ENCODE data around the gene TUT4. TPM values are rescaled to one million over a fixed set of nuclear protein-coding genes. Genes with fewer than 3 reads are reported as not detected.
"Not testable (repeated sequence)": the region's sequence is repeated elsewhere in the genome, so short reads cannot be mapped to it uniquely, and the experiment has no call there.

TUT4 gene
- polyA plus RNA-seq, 6 donors from 2014 or later, result 35.7 to 47.9 (median 38.8) TPM

DNA sequence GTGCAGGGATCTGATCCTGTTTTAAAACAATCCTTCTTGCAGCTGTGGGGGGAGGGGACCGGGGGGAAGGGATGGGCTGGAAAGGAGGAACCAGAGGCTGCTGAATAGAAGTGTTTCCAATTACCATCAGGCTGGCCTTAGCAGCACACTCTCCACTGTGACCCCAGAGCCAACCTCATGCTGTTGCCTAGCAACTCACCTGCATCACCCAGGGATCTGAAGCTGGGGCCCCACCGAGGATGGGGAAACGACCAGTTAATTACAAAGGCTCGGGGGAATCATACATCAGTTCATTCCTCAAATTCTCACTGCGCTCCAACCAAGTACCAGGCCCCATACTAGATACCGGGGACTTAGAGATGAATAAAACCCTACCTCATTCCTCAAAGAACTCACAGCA lies 37.4 kb upstream of the TUT4 start:
- Mint-ChIP-seq H3K27me3 (no peaks in the 10 kb centered on the region), H3K4me3 (peak overlapping the region in 1 of 8 donors; percentile 12), H3K4me1 (peaks cover 22 to 52% (median 29%) of the 10 kb centered on the region in 3 donors), H3K36me3 (no peaks in the 10 kb centered on the region), H3K27ac (peak overlapping the region in 2 of 6 donors; percentile 41 to 56), H3K9me3 (no peaks in the 10 kb centered on the region)
- DNase-seq (no peak), ATAC-seq (ENCODE audit: low read depth in 2 of 2) (no peak)

DNA sequence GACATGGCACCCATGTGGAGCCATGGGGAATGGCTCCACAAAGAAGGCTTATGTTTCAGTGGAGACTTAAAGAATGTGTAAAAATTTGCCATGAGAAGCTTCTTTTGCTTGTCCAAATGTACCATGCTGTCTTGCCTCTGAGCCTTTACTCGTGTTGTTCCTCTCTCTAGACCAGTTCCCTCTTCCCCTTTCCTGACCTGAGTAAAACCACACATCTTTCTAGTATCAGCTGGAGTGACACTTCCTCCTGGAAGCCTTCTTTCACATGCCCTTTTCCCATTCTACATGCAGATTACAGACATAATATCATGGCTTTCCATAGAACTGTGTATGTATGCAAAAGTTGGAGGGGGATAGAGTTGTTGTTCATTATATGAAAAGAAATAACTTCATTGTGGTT lies 35.6 kb upstream of the TUT4 start:
- peak; percentile 40 to 43 for ATAC-seq (ENCODE audit: low read depth in 2 of 2)

DNA sequence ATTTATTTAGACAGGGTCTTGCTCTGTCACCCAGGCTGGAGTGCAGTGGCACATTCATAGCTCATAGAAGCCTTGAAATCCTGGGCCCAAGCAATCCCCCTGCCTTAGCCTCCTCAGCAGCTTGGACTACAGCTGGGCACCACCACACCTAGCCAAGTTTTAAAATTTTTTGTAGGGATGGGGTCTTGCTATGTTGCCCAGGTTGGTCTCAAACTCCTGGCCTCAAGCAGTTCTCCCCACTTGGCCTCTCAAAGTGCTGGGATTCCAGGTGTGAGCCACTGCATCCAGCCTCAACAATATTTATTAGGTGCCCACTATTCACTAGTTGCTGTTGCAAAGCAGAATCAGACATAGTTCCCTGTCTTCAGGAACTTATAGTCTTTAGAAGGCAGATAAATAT lies 35.1 kb upstream of the TUT4 start:
- Mint-ChIP-seq H3K9me3 (no peaks in the 10 kb centered on the region), H3K36me3 (no peaks in the 10 kb centered on the region), H3K4me3 (no peak overlapping the region), H3K4me1 (peaks cover 19 to 37% (median 21%) of the 10 kb centered on the region in 3 donors), H3K27ac (no peak overlapping the region), H3K27me3 (no peaks in the 10 kb centered on the region)
- DNase-seq (no peak), ATAC-seq (ENCODE audit: low read depth in 2 of 2) (no peak)

More for the DNA sequence above, 35.6 kb upstream of the TUT4 start:
- H3K27ac Mint-ChIP-seq, result no peak overlapping the region
- H3K4me1 Mint-ChIP-seq, result peaks cover 24 to 41% (median 25%) of the 10 kb centered on the region in 3 donors
- no peaks in the 10 kb centered on the region for H3K27me3 Mint-ChIP-seq
- DNase-seq, result no peak
- no peak overlapping the region for H3K4me3 Mint-ChIP-seq
- no peaks in the 10 kb centered on the region for H3K9me3 Mint-ChIP-seq
- H3K36me3 Mint-ChIP-seq, result no peaks in the 10 kb centered on the region

- no peaks in the 10 kb centered on the region for H3K9me3 Mint-ChIP-seq
- DNase-seq (no peak), ATAC-seq (ENCODE audit: low read depth in 2 of 2) (no peak)
- no peak overlapping the region for H3K27ac Mint-ChIP-seq
- peaks cover 11 to 29% (median 14%) of the 10 kb centered on the region in 3 donors for H3K4me1 Mint-ChIP-seq
- no peaks in the 10 kb centered on the region for H3K36me3 Mint-ChIP-seq
- no peaks in the 10 kb centered on the region for H3K27me3 Mint-ChIP-seq
- H3K4me3 Mint-ChIP-seq, result no peak overlapping the region
Observed at GRCh38 chr1:52585474-52585873, 32.6 kb upstream of the TUT4 start.

DNA sequence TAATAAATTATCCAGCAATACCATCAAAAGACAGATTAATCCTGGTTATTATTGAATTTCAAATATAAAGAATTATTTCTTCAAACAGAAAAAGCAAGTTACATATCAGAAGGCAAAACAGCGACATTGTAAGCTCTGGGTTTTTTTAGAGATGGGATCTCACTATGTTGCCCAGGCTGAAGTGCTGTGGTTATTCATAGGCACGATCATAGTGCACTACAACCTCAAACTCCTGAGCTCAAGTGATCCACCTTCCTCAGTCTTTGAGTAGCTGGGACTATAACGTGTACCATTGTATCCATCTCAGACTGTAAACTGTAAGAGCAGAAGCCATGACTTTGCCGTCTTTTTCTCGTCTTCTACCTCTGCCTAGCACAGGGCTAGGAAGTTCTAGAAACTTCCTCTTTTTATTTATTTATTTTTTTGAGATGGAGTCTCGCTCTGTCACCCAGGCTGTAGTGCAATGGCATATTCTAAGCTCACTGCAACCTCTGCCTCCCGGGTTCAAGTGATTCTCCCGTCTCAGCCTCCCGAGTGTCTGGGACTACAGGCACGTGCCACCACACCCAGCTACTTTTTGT lies 29.3 kb upstream of the TUT4 start:
- Mint-ChIP-seq H3K27me3 (no peaks in the 10 kb centered on the region), H3K9me3 (peaks cover 0 to 5% (median 0%) of the 10 kb centered on the region in 7 donors), H3K4me1 (peaks cover 12 to 15% (median 12%) of the 10 kb centered on the region in 3 donors), H3K27ac (no peak overlapping the region), H3K36me3 (peaks cover 0 to 4% of the 10 kb centered on the region in 2 donors), H3K4me3 (no peak overlapping the region)
- DNase-seq, result no peak
- ATAC-seq (ENCODE audit: low read depth in 2 of 2), result peak; percentile 52 to 58

GRCh38 chr1:52580283-52580682 lies 27.4 kb upstream of the TUT4 start:
- no peaks in the 10 kb centered on the region for H3K27me3 Mint-ChIP-seq

DNA sequence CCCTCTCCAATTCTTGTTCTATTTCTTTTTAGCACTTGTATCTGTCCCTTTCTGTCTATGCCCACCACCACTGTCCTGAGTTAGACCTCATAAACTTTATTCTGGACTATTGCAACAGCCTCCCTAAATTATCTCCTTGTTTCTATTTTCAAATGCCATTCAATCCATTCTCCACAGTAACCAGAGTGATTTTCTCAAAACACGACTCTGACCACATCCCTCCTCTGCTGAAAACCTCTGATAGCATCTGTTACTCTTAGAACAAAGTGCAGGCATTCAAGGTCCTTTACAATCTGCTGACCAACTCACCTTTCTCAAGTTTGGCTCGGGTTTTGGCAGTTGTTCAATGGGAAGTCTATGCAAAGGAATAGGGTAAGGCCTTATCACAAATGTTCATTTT lies 26.5 kb upstream of the TUT4 start:
- Mint-ChIP-seq H3K4me3 (no peak overlapping the region), H3K27ac (peak overlapping the region in 1 of 6 donors; percentile 72), H3K27me3 (no peaks in the 10 kb centered on the region), H3K9me3 (peaks cover 0 to 5% (median 0%) of the 10 kb centered on the region in 7 donors), H3K36me3 (peaks cover 0 to 4% of the 10 kb centered on the region in 2 donors), H3K4me1 (peaks cover 9 to 15% (median 9%) of the 10 kb centered on the region in 3 donors)
- DNase-seq (no peak), ATAC-seq (ENCODE audit: low read depth in 2 of 2) (no peak)

More at GRCh38 chr1:52580283-52580682, 27.4 kb upstream of the TUT4 start:
- H3K4me1 Mint-ChIP-seq, result peaks cover 9 to 15% (median 12%) of the 10 kb centered on the region in 3 donors
- H3K4me3 Mint-ChIP-seq, result peak overlapping the region in 1 of 8 donors; percentile 12
- H3K36me3 Mint-ChIP-seq, result peaks cover 0 to 4% of the 10 kb centered on the region in 2 donors
- H3K9me3 Mint-ChIP-seq, result peaks cover 0 to 5% (median 0%) of the 10 kb centered on the region in 7 donors
- no peak overlapping the region for H3K27ac Mint-ChIP-seq
- DNase-seq, result no peak
- no peak for ATAC-seq (ENCODE audit: low read depth in 2 of 2)

- not testable (repeated sequence) for H3K9me3 Mint-ChIP-seq; ATAC-seq (ENCODE audit: low read depth in 2 of 2); H3K36me3 Mint-ChIP-seq; H3K27me3 Mint-ChIP-seq; DNase-seq; H3K4me3 Mint-ChIP-seq
- Mint-ChIP-seq H3K27ac (peak overlapping the region in 1 of 6 donors; percentile 41), H3K4me1 (peaks cover 8 to 15% (median 9%) of the 10 kb centered on the region in 3 donors)
Observed at GRCh38 chr1:52578066-52578465, 25.2 kb upstream of the TUT4 start.

DNA sequence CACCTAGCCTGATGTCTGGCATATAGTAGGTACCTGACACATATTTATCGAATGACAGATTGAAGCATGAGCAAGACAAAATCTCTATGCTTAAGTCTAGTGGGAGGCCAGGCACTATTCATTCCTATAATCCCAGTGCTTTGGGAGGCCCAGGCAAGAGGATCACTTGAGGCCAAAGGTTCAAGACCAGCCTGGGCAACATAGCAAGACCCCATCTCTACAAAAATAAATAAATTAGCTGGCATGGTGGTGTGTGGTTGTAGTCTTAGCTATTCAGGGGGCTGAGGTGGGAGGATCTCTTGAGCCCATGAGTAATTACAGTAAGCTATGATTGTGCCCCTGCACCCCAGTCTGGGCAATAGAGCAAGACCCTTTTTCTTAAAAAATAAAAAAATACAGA lies 23.2 kb upstream of the TUT4 start:
- H3K36me3 Mint-ChIP-seq, result peaks cover 0 to 4% of the 10 kb centered on the region in 2 donors
- DNase-seq (no peak), ATAC-seq (ENCODE audit: low read depth in 2 of 2) (no peak)
- H3K27ac Mint-ChIP-seq, result no peak overlapping the region
- peaks cover 0 to 5% (median 0%) of the 10 kb centered on the region in 7 donors for H3K9me3 Mint-ChIP-seq
- no peaks in the 10 kb centered on the region for H3K27me3 Mint-ChIP-seq
- no peak overlapping the region for H3K4me3 Mint-ChIP-seq
- H3K4me1 Mint-ChIP-seq, result peaks cover 4 to 17% (median 9%) of the 10 kb centered on the region in 3 donors

DNA sequence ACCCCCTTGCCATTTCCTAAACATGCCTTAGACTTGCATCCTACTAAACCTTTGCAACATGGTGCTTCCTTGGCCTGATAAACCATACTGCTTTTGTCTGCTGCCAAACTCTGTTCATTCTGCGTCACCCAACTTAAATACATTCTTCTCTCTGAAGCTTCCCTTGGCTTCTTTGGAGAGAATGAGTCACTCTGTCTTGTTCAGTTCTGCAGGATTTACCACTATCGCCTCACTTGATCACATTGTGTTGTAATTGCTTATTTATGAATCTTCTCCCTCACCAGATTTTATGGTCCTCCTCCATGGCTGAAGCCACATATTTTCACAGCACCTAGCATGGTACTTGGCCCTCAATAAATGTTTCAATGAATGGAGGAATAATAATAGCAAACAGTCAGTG lies 21.7 kb upstream of the TUT4 start:
- H3K4me3 Mint-ChIP-seq, result no peak overlapping the region
- peaks cover 0 to 4% of the 10 kb centered on the region in 2 donors for H3K36me3 Mint-ChIP-seq
- H3K27ac Mint-ChIP-seq, result peak overlapping the region in 1 of 6 donors; percentile 33
- DNase-seq, result no peak
- peaks cover 12 to 25% (median 14%) of the 10 kb centered on the region in 3 donors for H3K4me1 Mint-ChIP-seq
- H3K9me3 Mint-ChIP-seq, result peaks cover 0 to 5% (median 0%) of the 10 kb centered on the region in 7 donors
- no peak for ATAC-seq (ENCODE audit: low read depth in 2 of 2)
- H3K27me3 Mint-ChIP-seq, result no peaks in the 10 kb centered on the region

DNA sequence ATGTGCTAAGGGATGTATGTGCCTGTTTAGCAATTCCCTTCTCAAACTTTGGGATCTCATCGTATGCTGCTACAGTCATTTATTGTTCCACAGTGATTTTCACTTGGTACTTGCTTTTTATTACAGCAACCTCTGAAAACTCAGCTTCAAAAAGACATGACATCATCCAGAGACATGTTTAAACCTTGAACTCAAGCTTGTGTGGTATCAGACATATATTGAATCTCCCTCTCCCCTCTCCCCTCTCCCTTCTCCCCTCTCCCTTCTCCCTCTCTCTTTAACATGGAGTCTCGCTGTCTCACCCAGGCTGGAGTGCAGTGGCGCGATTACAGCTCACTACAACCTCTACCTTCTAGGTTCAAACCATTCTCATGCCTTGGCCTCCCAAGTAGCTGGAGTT lies 19.5 kb upstream of the TUT4 start:
- ATAC-seq (ENCODE audit: low read depth in 2 of 2), result no peak
- H3K9me3 Mint-ChIP-seq, result peaks cover 0 to 1% (median 0%) of the 10 kb centered on the region in 7 donors
- H3K4me3 Mint-ChIP-seq, result no peak overlapping the region
- DNase-seq, result no peak
- H3K36me3 Mint-ChIP-seq, result no peaks in the 10 kb centered on the region
- H3K4me1 Mint-ChIP-seq, result peaks cover 18 to 34% (median 31%) of the 10 kb centered on the region in 3 donors
- no peaks in the 10 kb centered on the region for H3K27me3 Mint-ChIP-seq
- H3K27ac Mint-ChIP-seq, result no peak overlapping the region

DNA sequence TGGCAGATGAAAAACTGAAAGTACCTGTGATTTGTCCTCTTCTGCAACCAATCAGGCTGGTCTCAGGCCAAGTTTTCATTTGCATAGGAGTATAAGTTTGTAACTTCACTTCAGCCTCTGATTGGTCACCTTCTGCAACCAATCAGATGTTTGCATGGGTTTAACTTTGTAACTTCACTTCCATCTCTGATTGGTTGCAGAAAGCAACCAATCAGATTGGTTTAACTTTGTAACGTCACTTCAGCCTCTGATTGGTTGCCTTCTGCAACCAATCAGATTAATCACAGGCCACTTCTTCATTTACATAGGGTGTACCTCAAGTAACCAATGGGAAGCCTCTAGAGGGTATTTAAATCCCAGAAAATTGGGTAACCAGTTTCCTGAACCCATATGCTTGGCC lies 18.9 kb upstream of the TUT4 start:
- DNase-seq (no peak), ATAC-seq (ENCODE audit: low read depth in 2 of 2) (no peak)
- Mint-ChIP-seq H3K27ac (no peak overlapping the region), H3K36me3 (no peaks in the 10 kb centered on the region), H3K4me3 (no peak overlapping the region), H3K4me1 (peaks cover 18 to 34% (median 31%) of the 10 kb centered on the region in 3 donors), H3K9me3 (peaks cover 0 to 1% (median 0%) of the 10 kb centered on the region in 7 donors), H3K27me3 (no peaks in the 10 kb centered on the region)

DNA sequence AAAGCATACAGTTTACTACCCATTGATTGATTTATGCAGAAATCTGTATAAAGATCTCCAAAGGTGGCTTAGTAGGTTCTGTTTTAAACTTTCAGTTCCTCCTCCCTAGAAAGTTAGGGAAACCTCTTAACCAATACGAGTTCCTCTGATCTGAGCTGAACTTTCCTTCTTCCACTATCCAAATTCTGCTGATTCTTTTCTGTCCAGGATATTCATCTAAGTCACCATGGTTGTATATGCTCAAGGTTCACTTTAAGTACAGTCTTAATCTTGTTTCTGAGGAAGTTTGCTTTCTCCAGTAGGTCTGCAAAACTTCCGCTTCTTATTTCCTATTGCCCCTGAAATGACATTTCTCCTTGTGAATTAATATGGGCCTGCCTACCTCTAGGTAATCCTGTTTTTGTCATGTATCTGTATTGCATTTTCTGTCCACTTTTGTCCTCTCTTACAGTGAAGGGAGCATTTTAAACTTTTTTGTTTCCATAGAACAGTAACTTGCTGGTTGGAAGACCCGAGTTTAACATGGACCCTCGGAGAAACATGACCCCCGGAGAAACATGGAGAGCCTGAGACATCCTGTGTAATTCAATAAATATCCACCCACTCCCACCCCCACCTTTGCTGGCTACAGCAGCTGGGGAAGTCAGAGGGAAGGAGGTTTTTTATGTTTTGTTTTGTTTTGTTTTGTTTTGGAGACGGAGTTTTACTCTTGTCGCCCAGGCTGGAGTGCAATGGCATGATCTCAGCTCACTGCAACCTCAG lies 16.7 kb upstream of the TUT4 start:
- H3K4me1 Mint-ChIP-seq, result peaks cover 18 to 34% (median 31%) of the 10 kb centered on the region in 3 donors
- DNase-seq, result peak; percentile 22
- ATAC-seq (ENCODE audit: low read depth in 2 of 2), result peak; percentile 64 to 71
- peak overlapping the region in 7 of 8 donors; percentile 1 to 64 (median 31) for H3K4me3 Mint-ChIP-seq
- no peaks in the 10 kb centered on the region for H3K36me3 Mint-ChIP-seq
- H3K27me3 Mint-ChIP-seq, result no peaks in the 10 kb centered on the region
- H3K9me3 Mint-ChIP-seq, result peaks cover 0 to 1% (median 0%) of the 10 kb centered on the region in 7 donors
- H3K27ac Mint-ChIP-seq, result peak overlapping the region in 4 of 6 donors; percentile 1 to 75 (median 46)

DNA sequence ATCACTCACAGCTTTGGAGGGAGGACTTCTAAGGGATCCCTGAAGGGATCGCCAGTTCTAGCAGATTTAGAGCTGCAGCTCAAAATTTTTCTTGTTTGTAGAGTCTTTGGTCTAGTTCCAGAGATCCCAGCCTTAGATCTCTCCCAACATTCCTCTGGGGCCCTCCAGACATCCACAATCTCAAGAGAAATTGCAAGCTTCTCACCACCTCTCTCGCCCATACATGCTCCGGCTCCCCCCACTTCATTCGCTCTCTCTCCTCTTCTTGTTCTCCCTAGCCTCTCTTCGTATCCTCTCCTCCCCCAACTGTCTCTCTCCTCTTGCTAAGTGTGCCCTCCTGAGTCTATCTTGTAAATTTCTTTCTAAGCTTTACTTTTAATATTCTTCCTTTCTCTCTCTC lies 15.1 kb upstream of the TUT4 start:
- H3K36me3 Mint-ChIP-seq, result no peaks in the 10 kb centered on the region
- DNase-seq (no peak), ATAC-seq (ENCODE audit: low read depth in 2 of 2) (no peak)
- peak overlapping the region in 5 of 6 donors; percentile 20 to 95 (median 73) for H3K27ac Mint-ChIP-seq
- peaks cover 18 to 33% (median 28%) of the 10 kb centered on the region in 3 donors for H3K4me1 Mint-ChIP-seq
- H3K9me3 Mint-ChIP-seq, result peaks cover 0 to 1% (median 0%) of the 10 kb centered on the region in 7 donors
- H3K27me3 Mint-ChIP-seq, result no peaks in the 10 kb centered on the region
- peak overlapping the region in 4 of 8 donors; percentile 25 to 51 (median 37) for H3K4me3 Mint-ChIP-seq

Data from naive B cell (primary cell).